Limb (tissue), 2 donors: Measurements from ENCODE around the gene LACTB.

Experiments
- DNase-seq, 2 donors: peaks; one replicate each; pipeline ENCODE4 v3.0.0-alpha.2; 2016; ENCODE audit errors: extremely low spot score in 2 of 2

LACTB gene

GRCh38 chr15:63122002-63122875 is 578 bp downstream of the LACTB start:
- DNase-seq: peak; percentile 24 to 88

GRCh38 chr15:63124506-63124905 is 2.8 kb downstream of the LACTB start:
- no peak for DNase-seq

- no peak for DNase-seq
Measured at GRCh38 chr15:63126726-63127125, 5.1 kb downstream of the LACTB start.

GRCh38 chr15:63133786-63134185 is 12.1 kb downstream of the LACTB start:
- DNase-seq: no peak

- DNase-seq: no peak
Measured at GRCh38 chr15:63134245-63134985, 12.8 kb downstream of the LACTB start.

GRCh38 chr15:63135281-63135680 is 13.6 kb downstream of the LACTB start:
- DNase-seq: no peak

GRCh38 chr15:63135804-63136203 is 14.1 kb downstream of the LACTB start:
- no peak for DNase-seq

GRCh38 chr15:63136742-63137141 is 15.1 kb downstream of the LACTB start:
- DNase-seq: no peak

- DNase-seq: no peak
Measured at GRCh38 chr15:63140936-63141335, 19.3 kb downstream of the LACTB start.

GRCh38 chr15:63145426-63145825 is 23.8 kb downstream of the LACTB start:
- no peak for DNase-seq

- no peak for DNase-seq
Measured at GRCh38 chr15:63146684-63147083, 25.0 kb downstream of the LACTB start.

GRCh38 chr15:63151665-63152064 is 30.0 kb downstream of the LACTB start:
- no peak for DNase-seq

- no peak for DNase-seq
Measured at GRCh38 chr15:63155486-63155885, 33.8 kb downstream of the LACTB start.

GRCh38 chr15:63156086-63156710 is 34.5 kb downstream of the LACTB start:
- no peak for DNase-seq

GRCh38 chr15:63156755-63157117 is 35.1 kb downstream of the LACTB start:
- peak in 1 of 2 donors; percentile 5 for DNase-seq

- DNase-seq: peak; percentile 92 to 93
Measured at GRCh38 chr15:63157118-63157843, 35.6 kb downstream of the LACTB start, which contains the start of gene RPS27L. TSS of gene RPS27L (minus strand) at chr15:63157477. CDS start at chr15:63157405, 72 bp downstream.

GRCh38 chr15:63157891-63158431 is 36.3 kb downstream of the LACTB start:
- peak; percentile 67 to 75 for DNase-seq

GRCh38 chr15:63160638-63161037 is 39.0 kb downstream of the LACTB start:
- no peak for DNase-seq

- no peak for DNase-seq
Measured at GRCh38 chr15:63163217-63163616, 41.6 kb downstream of the LACTB start.

GRCh38 chr15:63165166-63165859 is 43.7 kb downstream of the LACTB start:
- no peak for DNase-seq

GRCh38 chr15:63166219-63166618 is 44.6 kb downstream of the LACTB start:
- DNase-seq: no peak
